GM23338 (cell line): ENCODE results near the gene ITGA8. TPM values are rescaled to one million over a fixed set of nuclear protein-coding genes. Genes with fewer than 3 reads are reported as not detected.

ENCODE experiments used
- ATAC-seq: fragments of 200-7000 bp; cut with Tn5 transposase; 3 replicates; pipeline ENCODE4 v1.9.1; 2020
- DNase-seq: peaks from one replicate; pipeline ENCODE4 v3.0.0-alpha.2; 2015; ENCODE audit warnings: low spot score
- H2AFZ ChIP-seq: fragments of 200-600 bp; sonication (generic); 2 replicates; pipeline ENCODE4 v1.8.0; 2016; ENCODE audit warnings: antibody characterized with exemption, mild to moderate bottlenecking, moderate library complexity
- H3F3A ChIP-seq: fragments of 200-600 bp; sonication (generic); replicated peaks from 2 replicates; pipeline ENCODE4 v1.8.0; 2017; ENCODE audit warnings: antibody characterized with exemption, mixed run types, low read depth
- H3K27ac ChIP-seq: fragments of 200-600 bp; sonication (generic); 2 replicates; pipeline ENCODE4 v1.6.1; 2016; ENCODE audit warnings: low read depth
- H3K27me3 ChIP-seq: fragments of 200-600 bp; sonication (generic); 2 replicates; pipeline ENCODE4 v1.8.0; 2016; ENCODE audit warnings: mild to moderate bottlenecking, mixed run types, moderate library complexity; ENCODE audit not compliant: insufficient read depth
- H3K36me3 ChIP-seq: fragments of 200-600 bp; sonication (generic); 2 replicates; pipeline ENCODE4 v1.8.0; 2016; ENCODE audit warnings: mild to moderate bottlenecking; ENCODE audit not compliant: insufficient read depth
- H3K4me1 ChIP-seq: fragments of 200-600 bp; sonication (generic); 2 replicates; pipeline ENCODE4 v1.8.0; 2016; ENCODE audit warnings: mild to moderate bottlenecking, moderate library complexity; ENCODE audit not compliant: insufficient read depth
- H3K4me2 ChIP-seq: fragments of 200-600 bp; sonication (generic); 2 replicates; pipeline ENCODE4 v1.7.1; 2017; ENCODE audit warnings: mixed run types
- H3K4me3 ChIP-seq: fragments of 200-600 bp; sonication (generic); 2 replicates; pipeline ENCODE4 v1.6.1; 2016; ENCODE audit warnings: mixed run types
- H3K79me2 ChIP-seq: fragments of 200-600 bp; sonication (generic); replicated peaks from 2 replicates; pipeline ENCODE4 v1.8.0; 2017; ENCODE audit warnings: mild to moderate bottlenecking; ENCODE audit not compliant: insufficient read depth
- H3K9me2 ChIP-seq: fragments of 200-600 bp; sonication (generic); 2 replicates; pipeline ENCODE4 v1.8.0; 2017; ENCODE audit not compliant: insufficient read depth
- H4K20me1 ChIP-seq: fragments of 200-600 bp; sonication (generic); replicated peaks from 2 replicates; pipeline ENCODE4 v1.8.0; 2017; ENCODE audit warnings: mild to moderate bottlenecking; ENCODE audit not compliant: insufficient read depth
- H3K27ac Mint-ChIP-seq: 2 replicates; pipeline ENCODE4 v1.8.0; 2020; ENCODE audit warnings: inconsistent platforms, mild to moderate bottlenecking, moderate library complexity, mixed read lengths
- H3K27me3 Mint-ChIP-seq: 3 replicates; pipeline ENCODE4 v1.8.0; 2022; ENCODE audit warnings: low read depth, mild to moderate bottlenecking, moderate library complexity, mixed read lengths, inconsistent platforms; ENCODE audit not compliant: insufficient read depth, poor library complexity
- H3K36me3 Mint-ChIP-seq: 3 replicates; pipeline ENCODE4 v1.8.0; 2021; ENCODE audit warnings: low read depth, mild to moderate bottlenecking, inconsistent platforms, moderate library complexity, mixed read lengths
- H3K4me1 Mint-ChIP-seq: 3 replicates; pipeline ENCODE4 v1.8.0; 2020; ENCODE audit warnings: mild to moderate bottlenecking, inconsistent platforms, mixed read lengths
- H3K4me3 Mint-ChIP-seq: 3 replicates; pipeline ENCODE4 v1.8.0; 2021; ENCODE audit warnings: moderate library complexity, mild to moderate bottlenecking, inconsistent platforms, mixed read lengths
- H3K9me3 Mint-ChIP-seq: 3 replicates; pipeline ENCODE4 v1.8.0; 2020; ENCODE audit warnings: moderate library complexity, mild to moderate bottlenecking, inconsistent platforms, mixed read lengths
- CREB1 ChIP-seq: fragments of 250-450 bp; sonication (Bioruptor Pico); IDR thresholded peaks from 2 replicates; pipeline ENCODE4 v1.5.0; 2020; ENCODE audit warnings: low read depth, mild to moderate bottlenecking, moderate library complexity
- EZH2 ChIP-seq: fragments of 200-600 bp; sonication (generic); IDR thresholded peaks from one replicate; pipeline ENCODE4 v1.8.0; 2017; ENCODE audit warnings: antibody characterized with exemption, mild to moderate bottlenecking, low read depth; ENCODE audit not compliant: unreplicated experiment
- EZH2phosphoT487 ChIP-seq: fragments of 200-600 bp; sonication (generic); IDR thresholded peaks from one replicate; pipeline ENCODE4 v1.8.1; 2018; ENCODE audit warnings: antibody characterized with exemption; ENCODE audit not compliant: unreplicated experiment
- JUNB ChIP-seq: IDR thresholded peaks from one replicate; pipeline ENCODE4 v1.6.1; 2016; ENCODE audit warnings: antibody characterized with exemption; ENCODE audit not compliant: unreplicated experiment
- NANOG ChIP-seq: IDR thresholded peaks from 2 replicates; pipeline ENCODE4 v1.6.1; 2016; ENCODE audit warnings: antibody characterized with exemption, borderline replicate concordance
- POLR2AphosphoS5 ChIP-seq: IDR thresholded peaks from 2 replicates; pipeline ENCODE4 v1.6.1; 2016; ENCODE audit warnings: antibody characterized with exemption, low read depth
- STAT1 ChIP-seq: IDR thresholded peaks from one replicate; pipeline ENCODE4 v1.6.1; 2016; ENCODE audit warnings: antibody characterized with exemption; ENCODE audit not compliant: unreplicated experiment
- ZNF114 ChIP-seq: fragments of 250-450 bp; sonication (Bioruptor Pico); IDR thresholded peaks from 2 replicates; pipeline ENCODE4 v1.5.0; 2020; ENCODE audit warnings: mild to moderate bottlenecking, moderate library complexity
- ZNF331 ChIP-seq: fragments of 250-450 bp; sonication (Bioruptor Pico); IDR thresholded peaks from 2 replicates; pipeline ENCODE4 v1.5.0; 2020; ENCODE audit warnings: low read depth, mild to moderate bottlenecking, moderate library complexity
- polyA plus RNA-seq: library from polyadenylated mRNA; unstranded; fragments of >200 nt; fragmentation: Nextera tagmentation; extraction: Ambion mirVana; gene quantifications from 2 replicates; pipeline ENCODE4 v1.2.1, GENCODE V29; 2016
- total RNA-seq: library from RNA; depleted of rRNA; stranded (reverse); fragments of >200 nt; shearing (Covaris generic); gene quantifications from 2 replicates; pipeline ENCODE4 v1.2.3, GENCODE V29; 2014
- TF ChIP-seq, protein P1 (sequence below), 2 experiments: fragments of 200-600 bp in 1 of 2; sonication (generic) in 1 of 2; conservative IDR thresholded peaks; 2 replicates each; pipeline versions ENCODE4 v1.5.1 to v1.6.1; 2016 to 2017; ENCODE audit warnings: antibody characterized with exemption in 2 of 2, low read depth in 2 of 2, mild to moderate bottlenecking in 2 of 2, moderate library complexity in 1 of 2
- TF ChIP-seq, protein P2 (sequence below): fragments of 250-450 bp; sonication (Bioruptor Pico); IDR thresholded peaks from 2 replicates; pipeline ENCODE4 v1.5.0; 2020; ENCODE audit warnings: mild to moderate bottlenecking, moderate library complexity
- TF ChIP-seq, protein P3 (sequence below): IDR thresholded peaks from 2 replicates; pipeline ENCODE4 v1.6.1; 2016; ENCODE audit warnings: antibody characterized with exemption
- TF ChIP-seq, protein P4 (sequence below): IDR thresholded peaks from one replicate; pipeline ENCODE4 v1.6.1; 2018; ENCODE audit warnings: antibody characterized with exemption; ENCODE audit not compliant: unreplicated experiment

ITGA8 gene
- total and polyA plus RNA-seq, 2 experiments from 2014 or later = not detected

DNA sequence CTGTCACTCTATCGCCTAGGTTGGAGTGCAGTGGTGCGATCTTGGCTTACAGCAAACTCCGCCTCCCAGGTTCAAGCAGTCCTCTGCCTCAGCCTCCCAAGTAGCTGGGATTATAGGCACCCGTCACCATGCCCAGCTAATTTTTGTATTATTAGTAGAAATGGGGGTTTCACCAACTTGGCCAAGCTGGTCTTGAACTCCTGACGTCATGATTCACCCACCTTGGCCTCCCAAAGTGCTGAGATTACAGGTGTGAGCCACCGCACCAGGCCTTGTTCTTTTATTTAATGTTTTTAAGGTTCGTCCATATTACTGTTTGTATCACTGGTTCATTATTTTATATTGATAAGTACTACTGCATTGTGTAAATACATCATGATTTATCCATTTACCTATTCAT lies 10.2 kb upstream of the ITGA8 start:
- no peak overlapping the region for H3K27ac Mint-ChIP-seq
- H3K4me1 Mint-ChIP-seq = no peaks in the 10 kb centered on the region
- H3K9me2 ChIP-seq = no peaks in the 10 kb centered on the region
- no peaks in the 10 kb centered on the region for H4K20me1 ChIP-seq
- DNase-seq (no peak), ATAC-seq (no peak)
- H3K4me1 ChIP-seq = no peaks in the 10 kb centered on the region
- H3K4me3 Mint-ChIP-seq = no peak overlapping the region
- no peak overlapping the region for H3K27ac ChIP-seq
- no peak overlapping the region for H2AFZ ChIP-seq
- no peak overlapping the region for H3K4me2 ChIP-seq
- H3K4me3 ChIP-seq = no peak overlapping the region
- no peaks in the 10 kb centered on the region for H3K27me3 ChIP-seq
- no peaks in the 10 kb centered on the region for H3K27me3 Mint-ChIP-seq
- TF ChIP-seq EZH2phosphoT487 = no peak
- TF ChIP-seq CREB1 (CRISPR knock-in tag) = no peak
- no peak for TF ChIP-seq POLR2AphosphoS5
- TF ChIP-seq EZH2 = no peak
- TF ChIP-seq, protein P1, sequence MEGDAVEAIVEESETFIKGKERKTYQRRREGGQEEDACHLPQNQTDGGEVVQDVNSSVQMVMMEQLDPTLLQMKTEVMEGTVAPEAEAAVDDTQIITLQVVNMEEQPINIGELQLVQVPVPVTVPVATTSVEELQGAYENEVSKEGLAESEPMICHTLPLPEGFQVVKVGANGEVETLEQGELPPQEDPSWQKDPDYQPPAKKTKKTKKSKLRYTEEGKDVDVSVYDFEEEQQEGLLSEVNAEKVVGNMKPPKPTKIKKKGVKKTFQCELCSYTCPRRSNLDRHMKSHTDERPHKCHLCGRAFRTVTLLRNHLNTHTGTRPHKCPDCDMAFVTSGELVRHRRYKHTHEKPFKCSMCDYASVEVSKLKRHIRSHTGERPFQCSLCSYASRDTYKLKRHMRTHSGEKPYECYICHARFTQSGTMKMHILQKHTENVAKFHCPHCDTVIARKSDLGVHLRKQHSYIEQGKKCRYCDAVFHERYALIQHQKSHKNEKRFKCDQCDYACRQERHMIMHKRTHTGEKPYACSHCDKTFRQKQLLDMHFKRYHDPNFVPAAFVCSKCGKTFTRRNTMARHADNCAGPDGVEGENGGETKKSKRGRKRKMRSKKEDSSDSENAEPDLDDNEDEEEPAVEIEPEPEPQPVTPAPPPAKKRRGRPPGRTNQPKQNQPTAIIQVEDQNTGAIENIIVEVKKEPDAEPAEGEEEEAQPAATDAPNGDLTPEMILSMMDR (conservative IDR thresholded peaks at IDR 0.05; ENCODE audit: low read depth in 2 of 2) = no peak
- TF ChIP-seq, protein P2, sequence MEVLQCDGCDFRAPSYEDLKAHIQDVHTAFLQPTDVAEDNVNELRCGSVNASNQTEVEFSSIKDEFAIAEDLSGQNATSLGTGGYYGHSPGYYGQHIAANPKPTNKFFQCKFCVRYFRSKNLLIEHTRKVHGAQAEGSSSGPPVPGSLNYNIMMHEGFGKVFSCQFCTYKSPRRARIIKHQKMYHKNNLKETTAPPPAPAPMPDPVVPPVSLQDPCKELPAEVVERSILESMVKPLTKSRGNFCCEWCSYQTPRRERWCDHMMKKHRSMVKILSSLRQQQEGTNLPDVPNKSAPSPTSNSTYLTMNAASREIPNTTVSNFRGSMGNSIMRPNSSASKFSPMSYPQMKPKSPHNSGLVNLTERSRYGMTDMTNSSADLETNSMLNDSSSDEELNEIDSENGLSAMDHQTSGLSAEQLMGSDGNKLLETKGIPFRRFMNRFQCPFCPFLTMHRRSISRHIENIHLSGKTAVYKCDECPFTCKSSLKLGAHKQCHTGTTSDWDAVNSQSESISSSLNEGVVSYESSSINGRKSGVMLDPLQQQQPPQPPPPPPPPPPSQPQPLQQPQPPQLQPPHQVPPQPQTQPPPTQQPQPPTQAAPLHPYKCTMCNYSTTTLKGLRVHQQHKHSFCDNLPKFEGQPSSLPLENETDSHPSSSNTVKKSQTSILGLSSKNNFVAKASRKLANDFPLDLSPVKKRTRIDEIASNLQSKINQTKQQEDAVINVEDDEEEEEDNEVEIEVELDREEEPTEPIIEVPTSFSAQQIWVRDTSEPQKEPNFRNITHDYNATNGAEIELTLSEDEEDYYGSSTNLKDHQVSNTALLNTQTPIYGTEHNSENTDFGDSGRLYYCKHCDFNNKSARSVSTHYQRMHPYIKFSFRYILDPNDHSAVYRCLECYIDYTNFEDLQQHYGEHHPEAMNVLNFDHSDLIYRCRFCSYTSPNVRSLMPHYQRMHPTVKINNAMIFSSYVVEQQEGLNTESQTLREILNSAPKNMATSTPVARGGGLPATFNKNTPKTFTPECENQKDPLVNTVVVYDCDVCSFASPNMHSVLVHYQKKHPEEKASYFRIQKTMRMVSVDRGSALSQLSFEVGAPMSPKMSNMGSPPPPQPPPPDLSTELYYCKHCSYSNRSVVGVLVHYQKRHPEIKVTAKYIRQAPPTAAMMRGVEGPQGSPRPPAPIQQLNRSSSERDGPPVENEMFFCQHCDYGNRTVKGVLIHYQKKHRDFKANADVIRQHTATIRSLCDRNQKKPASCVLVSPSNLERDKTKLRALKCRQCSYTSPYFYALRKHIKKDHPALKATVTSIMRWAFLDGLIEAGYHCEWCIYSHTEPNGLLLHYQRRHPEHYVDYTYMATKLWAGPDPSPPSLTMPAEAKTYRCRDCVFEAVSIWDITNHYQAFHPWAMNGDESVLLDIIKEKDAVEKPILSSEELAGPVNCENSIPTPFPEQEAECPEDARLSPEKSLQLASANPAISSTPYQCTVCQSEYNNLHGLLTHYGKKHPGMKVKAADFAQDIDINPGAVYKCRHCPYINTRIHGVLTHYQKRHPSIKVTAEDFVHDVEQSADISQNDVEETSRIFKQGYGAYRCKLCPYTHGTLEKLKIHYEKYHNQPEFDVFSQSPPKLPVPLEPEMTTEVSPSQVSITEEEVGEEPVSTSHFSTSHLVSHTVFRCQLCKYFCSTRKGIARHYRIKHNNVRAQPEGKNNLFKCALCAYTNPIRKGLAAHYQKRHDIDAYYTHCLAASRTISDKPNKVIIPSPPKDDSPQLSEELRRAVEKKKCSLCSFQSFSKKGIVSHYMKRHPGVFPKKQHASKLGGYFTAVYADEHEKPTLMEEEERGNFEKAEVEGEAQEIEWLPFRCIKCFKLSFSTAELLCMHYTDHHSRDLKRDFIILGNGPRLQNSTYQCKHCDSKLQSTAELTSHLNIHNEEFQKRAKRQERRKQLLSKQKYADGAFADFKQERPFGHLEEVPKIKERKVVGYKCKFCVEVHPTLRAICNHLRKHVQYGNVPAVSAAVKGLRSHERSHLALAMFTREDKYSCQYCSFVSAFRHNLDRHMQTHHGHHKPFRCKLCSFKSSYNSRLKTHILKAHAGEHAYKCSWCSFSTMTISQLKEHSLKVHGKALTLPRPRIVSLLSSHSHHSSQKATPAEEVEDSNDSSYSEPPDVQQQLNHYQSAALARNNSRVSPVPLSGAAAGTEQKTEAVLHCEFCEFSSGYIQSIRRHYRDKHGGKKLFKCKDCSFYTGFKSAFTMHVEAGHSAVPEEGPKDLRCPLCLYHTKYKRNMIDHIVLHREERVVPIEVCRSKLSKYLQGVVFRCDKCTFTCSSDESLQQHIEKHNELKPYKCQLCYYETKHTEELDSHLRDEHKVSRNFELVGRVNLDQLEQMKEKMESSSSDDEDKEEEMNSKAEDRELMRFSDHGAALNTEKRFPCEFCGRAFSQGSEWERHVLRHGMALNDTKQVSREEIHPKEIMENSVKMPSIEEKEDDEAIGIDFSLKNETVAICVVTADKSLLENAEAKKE (CRISPR knock-in tag) = no peak
- TF ChIP-seq NANOG = no peak
- TF ChIP-seq, protein P3, sequence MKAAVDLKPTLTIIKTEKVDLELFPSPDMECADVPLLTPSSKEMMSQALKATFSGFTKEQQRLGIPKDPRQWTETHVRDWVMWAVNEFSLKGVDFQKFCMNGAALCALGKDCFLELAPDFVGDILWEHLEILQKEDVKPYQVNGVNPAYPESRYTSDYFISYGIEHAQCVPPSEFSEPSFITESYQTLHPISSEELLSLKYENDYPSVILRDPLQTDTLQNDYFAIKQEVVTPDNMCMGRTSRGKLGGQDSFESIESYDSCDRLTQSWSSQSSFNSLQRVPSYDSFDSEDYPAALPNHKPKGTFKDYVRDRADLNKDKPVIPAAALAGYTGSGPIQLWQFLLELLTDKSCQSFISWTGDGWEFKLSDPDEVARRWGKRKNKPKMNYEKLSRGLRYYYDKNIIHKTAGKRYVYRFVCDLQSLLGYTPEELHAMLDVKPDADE = no peak
- TF ChIP-seq, protein P4, sequence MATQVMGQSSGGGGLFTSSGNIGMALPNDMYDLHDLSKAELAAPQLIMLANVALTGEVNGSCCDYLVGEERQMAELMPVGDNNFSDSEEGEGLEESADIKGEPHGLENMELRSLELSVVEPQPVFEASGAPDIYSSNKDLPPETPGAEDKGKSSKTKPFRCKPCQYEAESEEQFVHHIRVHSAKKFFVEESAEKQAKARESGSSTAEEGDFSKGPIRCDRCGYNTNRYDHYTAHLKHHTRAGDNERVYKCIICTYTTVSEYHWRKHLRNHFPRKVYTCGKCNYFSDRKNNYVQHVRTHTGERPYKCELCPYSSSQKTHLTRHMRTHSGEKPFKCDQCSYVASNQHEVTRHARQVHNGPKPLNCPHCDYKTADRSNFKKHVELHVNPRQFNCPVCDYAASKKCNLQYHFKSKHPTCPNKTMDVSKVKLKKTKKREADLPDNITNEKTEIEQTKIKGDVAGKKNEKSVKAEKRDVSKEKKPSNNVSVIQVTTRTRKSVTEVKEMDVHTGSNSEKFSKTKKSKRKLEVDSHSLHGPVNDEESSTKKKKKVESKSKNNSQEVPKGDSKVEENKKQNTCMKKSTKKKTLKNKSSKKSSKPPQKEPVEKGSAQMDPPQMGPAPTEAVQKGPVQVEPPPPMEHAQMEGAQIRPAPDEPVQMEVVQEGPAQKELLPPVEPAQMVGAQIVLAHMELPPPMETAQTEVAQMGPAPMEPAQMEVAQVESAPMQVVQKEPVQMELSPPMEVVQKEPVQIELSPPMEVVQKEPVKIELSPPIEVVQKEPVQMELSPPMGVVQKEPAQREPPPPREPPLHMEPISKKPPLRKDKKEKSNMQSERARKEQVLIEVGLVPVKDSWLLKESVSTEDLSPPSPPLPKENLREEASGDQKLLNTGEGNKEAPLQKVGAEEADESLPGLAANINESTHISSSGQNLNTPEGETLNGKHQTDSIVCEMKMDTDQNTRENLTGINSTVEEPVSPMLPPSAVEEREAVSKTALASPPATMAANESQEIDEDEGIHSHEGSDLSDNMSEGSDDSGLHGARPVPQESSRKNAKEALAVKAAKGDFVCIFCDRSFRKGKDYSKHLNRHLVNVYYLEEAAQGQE = no peak
- no peak for TF ChIP-seq JUNB
- no peak for TF ChIP-seq ZNF331 (CRISPR knock-in tag)
- TF ChIP-seq ZNF114 (CRISPR knock-in tag) = no peak
- no peak for TF ChIP-seq STAT1
- H3K36me3 Mint-ChIP-seq = peaks cover 2% of the 10 kb centered on the region; the same call in 1 of the 3 replicates
- peaks cover 21% of the 10 kb centered on the region; the same call in 2 of the 3 replicates for H3K9me3 Mint-ChIP-seq
- H3K36me3 ChIP-seq = no peaks in the 10 kb centered on the region
- no peaks in the 10 kb centered on the region for H3K79me2 ChIP-seq
- H3F3A ChIP-seq = no peaks in the 10 kb centered on the region
